GM21786 (cell line): ENCODE data around the gene GPATCH2.
A peak's percentile ranks its signal among the peaks of the same experiment; 100 is the strongest.
"Not testable (repeated sequence)": the region's sequence is repeated elsewhere in the genome, so short reads cannot be mapped to it uniquely, and the experiment has no call there.

Experiments used
- ATAC-seq: cut with Tn5 transposase; IDR thresholded peaks from one replicate; pipeline ENCODE4 v1.9.1; 2021; ENCODE audit not compliant: unreplicated experiment

GPATCH2 gene

DNA sequence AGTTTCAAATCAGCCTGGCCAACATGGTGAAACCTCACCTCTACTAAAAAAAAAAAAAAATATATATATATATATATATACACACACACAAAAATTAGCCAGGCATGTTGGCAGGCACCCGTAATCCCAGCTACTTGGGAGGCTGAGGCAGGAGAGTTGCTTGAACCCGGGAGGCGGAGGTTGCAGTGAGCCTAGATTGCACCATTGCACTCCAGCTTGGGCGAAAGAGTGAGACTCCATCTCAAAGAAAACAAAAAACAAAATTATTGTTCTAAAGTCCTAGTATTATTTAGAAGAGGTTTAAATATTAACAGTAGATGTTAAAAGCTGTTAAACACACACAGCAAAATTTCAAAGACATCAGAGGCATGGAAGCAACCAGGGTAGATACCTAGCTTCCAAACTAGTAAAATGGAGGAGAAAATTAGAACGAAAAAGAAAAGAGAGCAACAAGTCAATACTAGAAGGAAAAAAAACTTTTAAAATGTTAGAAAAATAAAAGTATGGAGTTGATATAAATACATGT lies 46.5 kb downstream of the GPATCH2 start:
- ATAC-seq = not testable (repeated sequence)

DNA sequence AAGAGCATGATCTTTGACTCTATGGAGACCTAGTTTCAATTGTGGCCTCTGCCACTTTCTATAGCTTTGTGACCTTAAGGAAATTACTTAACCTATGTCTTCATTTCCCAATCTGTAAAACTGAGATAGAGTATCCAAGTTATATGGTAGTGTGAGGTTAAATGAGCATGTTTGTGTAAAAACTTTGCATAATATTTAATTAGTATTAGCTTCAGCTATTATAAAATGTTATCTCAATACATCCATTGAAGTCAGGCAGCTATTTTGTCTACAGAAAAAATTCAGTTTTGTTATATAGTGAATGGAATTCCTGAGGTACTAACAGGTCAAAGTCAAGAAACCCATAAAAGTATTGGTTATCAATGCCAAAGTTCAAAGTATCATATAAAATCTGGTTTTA lies 53.6 kb downstream of the GPATCH2 start:
- no peak for ATAC-seq

DNA sequence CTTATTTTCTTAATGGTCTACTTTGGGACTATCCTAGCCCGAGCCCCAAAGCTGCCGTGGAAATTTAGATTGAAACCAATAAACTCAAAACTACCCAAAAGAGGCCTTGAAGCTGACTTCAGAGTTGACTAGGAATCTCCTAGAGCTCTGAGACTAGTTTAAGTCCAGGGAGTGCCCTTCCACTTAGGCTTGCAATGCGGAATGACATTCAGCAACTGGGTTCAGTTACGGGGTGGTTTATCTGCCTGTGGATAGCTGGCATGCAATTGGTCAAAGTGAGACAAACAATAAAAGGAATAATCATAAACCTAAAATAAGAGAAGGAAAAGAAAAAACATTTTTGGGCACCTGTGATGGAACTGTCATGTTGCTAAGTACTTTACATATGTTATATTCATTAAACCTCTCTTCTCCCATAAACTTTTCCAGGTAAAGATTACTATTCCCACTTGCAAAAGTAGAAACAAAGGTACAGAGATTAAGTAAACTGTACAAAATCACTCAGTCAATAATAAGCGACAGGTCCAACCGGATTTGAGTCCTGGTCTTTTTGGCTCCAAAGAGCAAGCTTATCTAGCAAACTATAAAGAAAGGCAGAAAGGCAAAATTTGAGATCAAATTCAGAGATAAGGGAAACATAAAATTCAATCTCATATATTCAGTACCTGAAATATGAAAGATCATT lies 56.5 kb downstream of the GPATCH2 start:
- no peak for ATAC-seq

DNA sequence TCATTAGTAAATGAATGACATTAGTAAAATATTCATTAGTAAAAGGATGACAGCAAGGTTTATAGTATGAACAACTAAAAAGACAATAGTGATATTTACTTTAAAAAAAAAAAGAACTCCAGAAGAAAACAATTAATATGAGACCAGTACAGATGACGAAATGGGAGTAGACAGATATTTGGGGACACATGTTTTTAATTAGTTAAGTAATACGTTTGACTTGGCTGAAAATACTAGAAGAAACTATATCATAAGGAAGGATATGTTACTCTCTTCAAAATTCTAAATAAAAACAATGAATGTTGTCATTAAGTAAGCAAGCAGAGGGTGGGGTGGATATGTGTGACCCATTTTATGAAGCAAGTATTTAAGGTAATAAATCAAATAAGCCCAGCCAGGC lies 61.9 kb downstream of the GPATCH2 start:
- ATAC-seq = no peak

DNA sequence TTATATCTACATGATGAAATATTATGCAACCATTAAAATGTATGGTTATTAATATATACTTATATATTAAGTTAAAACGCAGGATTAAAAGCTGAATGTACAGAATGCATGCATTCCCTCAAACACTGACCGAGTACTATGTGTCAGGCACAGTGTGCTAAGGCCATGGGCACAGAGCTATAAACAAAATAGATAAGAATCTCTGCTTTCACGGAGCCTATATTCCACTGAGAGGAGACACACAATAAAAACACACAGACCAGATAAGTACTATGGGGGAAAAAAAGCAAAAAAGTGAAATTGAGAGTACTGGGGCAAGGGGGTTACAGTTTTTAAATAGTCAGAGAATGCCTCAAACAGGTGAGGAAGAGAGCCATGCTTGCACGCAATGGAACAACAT lies 62.7 kb downstream of the GPATCH2 start:
- ATAC-seq = no peak

DNA sequence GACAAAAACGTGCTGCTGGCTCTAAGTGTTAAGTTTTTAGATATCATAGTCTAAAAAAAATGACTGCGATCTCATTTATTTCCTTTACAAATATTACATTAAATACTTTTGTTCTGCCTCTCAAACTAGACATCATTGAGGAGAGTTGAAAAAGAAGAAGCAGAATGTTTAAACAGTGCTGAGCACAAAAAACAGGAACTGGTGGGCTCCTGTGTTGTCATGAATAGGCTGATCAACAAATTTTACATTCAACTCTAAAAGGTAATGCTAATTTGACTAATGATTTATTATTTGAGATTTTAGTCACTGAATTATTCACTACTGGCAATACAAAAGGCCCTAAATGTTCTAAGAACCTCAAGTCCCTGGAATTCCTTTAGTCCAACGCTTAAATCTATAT lies 66.1 kb downstream of the GPATCH2 start:
- no peak for ATAC-seq

DNA sequence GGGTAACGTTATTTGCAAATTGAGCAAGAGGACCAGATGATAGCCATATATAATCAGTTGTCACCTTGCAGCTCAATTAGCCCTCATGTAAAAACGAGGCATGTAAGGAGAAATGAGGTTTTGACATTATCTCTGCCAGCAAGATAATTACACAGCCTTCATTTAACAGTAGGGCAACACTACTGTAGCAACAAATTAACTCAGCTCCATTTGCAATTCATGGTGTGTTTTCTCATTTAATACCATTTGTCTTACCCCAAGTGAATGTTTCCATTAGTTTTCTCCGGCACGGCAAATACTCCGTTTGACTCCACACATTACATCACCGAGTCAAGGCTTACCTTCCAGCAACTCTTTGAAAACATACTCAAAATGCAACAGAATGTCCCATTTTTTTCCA lies 66.7 kb downstream of the GPATCH2 start:
- ATAC-seq = no peak

DNA sequence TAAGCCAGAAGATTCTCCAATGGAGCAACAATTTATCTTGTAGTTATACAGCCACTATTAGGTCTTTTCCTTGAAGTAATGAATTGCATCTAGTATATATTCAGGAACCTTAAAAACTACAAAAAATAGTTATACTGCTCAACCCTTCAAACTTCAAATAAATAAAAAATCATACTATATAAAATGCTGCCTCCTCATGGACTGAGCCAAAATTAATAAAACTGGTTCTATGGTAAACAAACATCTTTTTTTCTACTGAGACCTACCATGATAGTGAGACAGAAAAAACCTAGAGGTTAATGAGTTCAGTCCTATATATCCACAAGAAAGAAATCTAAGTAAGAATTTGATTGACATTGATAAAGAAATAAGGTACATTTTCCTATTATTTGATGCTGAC lies 67.7 kb downstream of the GPATCH2 start:
- ATAC-seq = no peak

DNA sequence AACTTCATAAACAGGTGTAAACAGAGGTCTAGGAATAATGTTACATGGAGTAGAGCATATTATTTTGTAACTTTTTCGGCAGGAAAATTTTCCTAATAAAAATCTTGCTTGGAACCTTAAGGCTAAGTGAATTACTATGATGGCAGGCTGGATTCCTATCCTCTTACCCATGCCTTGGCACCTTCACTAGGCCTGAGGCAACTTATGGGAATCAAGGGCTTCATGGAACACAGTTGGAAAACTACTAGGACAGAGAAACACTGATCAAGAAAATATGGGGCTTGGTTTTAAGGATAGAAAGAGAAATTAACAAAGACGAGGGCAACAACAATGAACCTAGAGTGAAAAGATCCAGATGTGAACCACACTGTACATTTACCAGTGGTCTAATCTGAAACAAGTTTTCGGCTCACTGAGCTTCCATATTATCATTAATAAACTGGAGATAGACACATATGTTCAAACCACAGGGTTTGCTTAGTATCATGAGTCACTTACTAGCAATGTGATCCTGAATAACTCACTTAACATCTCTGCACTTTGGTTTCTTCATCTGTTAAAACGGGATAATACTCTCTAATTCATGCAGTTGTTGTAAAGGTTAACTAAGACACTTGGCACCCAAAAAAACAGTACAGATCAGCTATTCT lies 68.5 kb downstream of the GPATCH2 start:
- ATAC-seq = no peak

DNA sequence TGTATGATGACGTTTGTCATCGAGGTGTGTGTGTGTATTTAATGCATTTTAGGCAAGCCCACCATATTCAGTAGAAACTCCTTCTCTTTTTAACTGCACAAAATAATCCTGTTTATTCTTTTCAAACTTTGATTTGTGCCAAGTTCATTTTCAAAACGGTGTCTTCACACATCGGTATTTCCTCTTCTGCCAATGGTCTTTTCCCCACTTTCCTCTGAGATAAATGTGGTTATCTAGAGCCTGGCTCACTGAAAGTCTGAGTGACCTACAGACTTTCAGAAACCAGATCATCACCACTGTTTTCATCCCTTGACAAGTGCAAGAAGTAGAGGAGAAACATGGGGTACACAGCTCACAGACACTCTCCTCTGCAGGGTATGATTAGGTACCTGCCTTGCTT lies 69.4 kb downstream of the GPATCH2 start:
- no peak for ATAC-seq

DNA sequence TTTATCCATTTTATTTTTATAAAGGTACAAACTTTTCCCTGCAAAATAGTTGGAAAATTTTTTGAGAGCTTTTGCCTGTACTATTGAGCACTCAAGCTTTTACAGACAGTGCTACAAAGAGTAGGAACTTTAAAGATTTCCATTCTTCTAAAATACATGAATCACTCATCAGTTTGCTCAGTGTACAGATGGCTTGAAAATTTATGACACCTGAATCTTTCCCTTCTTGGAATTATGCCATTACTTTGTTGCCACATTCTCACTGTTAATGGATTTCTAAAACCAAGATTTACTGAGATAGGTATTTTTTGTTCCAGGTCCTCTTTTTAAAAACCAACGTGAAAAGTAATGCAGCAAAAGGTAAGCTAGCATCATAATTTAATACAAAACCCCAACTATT lies 76.0 kb downstream of the GPATCH2 start:
- no peak for ATAC-seq

DNA sequence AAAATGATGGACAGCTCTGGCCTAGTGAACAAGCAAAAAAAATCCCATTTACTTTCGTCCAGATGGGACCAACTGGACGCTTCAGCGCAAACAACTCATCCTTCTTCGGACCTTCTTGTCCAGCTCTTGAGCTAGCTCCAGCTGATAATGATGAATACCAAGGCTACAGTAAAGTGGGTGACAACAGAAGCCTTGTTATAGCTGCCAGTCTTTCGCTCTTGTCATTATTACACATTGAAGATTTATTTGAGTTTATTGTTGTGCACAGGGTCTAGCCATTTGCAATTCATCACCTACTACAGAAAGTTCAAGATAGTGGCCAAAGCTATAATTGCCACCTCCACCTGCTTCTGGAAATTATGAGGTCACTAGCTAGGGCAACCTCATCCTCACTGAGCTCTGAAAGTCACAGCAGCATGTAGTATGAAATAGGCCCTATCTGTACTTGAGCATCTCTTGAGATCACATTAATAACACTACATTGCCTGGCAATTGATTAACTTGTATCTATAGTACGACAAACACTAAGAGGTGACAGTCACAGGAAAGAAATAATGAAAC lies 76.9 kb downstream of the GPATCH2 start:
- ATAC-seq = no peak

DNA sequence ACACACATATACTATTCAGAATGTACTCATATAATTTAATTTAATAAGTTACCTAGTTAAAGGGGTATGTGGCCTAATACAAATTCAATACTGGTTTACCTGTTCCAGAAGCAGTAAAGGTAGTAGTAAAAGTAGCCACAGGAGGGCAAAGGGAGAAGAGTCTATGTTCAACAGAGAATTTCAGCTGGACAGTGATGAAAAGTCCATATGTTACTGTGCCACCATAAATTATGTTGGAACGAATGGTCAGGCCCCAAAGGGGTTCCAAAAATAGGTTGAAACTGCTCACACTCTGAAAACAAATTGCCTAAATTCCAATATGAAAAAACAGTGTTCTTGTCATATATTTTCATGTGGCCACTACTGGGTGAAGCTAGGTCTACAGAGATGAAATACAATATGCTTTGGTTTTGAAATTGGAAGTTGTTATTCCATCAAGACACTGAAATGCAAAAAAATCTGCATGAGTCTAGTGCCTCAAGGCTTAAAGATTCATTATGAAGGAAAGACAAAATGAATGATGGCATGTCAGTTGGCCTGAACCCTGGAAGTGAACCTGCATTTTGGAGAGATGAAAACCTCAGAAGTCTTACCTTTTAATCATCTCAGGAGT lies 78.4 kb downstream of the GPATCH2 start:
- ATAC-seq = no peak

DNA sequence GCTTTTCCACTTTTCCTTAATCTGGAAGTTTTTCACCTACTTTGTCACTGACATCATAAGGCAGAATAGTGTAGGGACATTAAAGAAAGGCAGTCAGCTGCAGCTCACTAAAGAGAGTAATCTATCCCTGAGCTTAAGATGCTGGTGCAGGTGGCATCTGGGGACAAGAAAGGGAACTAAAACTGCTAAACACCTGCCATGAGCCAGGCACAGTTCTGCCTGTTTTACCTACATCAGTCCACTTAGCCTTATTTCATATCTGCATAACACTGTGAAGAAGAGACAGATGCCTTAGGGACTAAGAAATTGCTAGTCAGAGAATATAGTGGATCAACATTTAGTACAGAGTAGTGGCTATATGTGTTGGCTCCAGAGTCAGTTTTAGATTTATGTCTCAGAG lies 88.1 kb downstream of the GPATCH2 start:
- peak; percentile 84 for ATAC-seq

DNA sequence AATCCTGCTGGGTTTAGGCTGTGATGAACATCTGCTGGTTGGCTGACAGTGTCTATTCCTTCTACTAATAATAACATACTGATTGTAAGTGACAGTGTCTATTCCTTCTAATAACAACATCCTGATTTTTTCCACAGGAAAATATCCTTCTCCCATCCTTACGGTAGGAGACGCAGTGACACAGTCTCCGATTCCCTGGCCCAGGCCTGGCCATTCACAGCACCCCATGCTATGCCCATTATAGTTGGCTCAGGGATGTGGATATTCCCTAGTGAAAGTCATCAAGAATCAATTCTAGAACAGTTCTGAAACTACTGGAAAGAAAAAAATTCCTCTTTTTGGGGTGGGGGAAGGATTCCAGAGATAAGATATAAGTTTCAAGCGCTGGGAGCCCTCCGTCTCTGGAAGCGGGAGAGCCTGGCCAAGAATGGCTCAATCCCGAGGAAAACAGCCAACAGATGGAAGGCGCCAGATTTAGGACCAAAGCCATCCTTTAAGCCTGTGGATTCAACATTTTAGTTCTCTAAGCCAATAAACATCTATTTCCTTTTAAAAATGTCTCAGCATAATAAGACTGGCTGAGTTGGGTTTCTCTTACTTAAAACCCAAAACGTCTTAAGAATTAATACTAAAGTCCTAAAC lies 88.6 kb downstream of the GPATCH2 start:
- ATAC-seq = no peak

DNA sequence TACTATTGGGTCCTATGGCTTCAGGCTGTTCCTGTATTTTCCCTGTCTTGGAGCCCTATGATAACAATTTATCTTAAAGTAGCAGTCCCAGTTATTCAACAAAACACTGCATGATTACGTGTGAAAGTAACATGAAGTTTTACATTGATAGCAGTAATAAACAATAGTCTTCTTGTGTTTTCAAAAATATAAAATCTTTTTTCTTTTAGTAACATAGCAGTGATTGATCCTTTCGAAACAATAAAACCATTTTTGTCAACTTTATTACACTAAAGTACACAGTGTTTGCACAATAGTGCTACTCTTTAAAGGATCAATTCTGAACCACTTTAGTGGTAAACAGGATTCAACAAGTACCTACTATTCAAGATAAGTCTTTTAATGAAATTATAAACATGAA lies 90.6 kb downstream of the GPATCH2 start:
- no peak for ATAC-seq

DNA sequence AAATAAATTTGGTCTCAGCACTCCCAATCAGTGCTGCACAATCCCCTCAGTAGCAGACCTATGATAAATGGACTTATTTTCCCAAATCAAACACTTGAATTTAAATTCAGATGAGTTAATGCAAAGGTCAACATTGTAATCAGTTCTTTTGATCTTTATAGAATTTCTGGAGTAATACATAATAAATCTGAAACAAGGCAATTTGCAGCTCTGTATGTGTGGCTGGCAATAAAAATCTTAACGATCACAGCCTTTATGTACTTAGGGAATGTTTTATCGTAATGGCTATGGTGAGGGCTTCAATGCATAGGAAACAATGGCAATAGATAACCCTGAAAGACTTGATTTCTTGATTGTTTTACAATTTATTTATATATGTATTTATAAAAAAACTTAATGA lies 91.4 kb downstream of the GPATCH2 start:
- no peak for ATAC-seq

DNA sequence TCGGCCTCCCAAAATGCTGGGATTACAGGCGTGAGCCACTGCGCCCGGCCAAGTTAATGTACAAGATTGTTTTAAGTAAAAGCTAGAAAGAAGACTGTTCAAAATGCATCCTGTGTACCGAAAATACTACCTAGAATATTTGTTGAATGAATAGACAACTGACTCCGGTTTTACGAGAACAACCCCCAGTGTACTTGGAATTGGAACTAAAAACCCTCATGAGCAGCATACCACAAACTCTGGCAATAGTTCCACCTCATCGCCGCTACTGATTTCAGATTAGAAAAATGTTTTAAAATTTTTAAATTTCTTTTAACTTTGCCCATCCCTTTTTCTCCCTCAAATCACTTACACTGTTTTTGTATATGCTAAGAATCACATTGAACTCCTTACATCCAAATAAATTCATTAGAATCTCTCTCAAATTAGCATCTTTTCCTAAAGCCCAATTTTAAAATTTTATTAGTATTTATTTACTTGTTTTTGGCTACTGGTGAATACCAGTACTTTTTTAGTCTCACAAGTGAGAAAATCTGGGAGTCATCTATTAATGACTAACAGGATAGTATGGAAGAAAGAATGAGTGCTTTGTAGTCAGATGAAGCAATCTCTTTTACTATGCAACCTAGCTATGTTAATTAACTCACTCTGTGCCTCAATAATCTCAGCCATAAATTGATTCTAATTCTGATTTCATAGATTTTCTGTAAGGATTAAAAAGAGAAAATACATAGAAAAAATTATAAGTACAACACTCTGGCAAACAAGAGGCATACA lies 95.1 kb downstream of the GPATCH2 start:
- ATAC-seq = no peak

DNA sequence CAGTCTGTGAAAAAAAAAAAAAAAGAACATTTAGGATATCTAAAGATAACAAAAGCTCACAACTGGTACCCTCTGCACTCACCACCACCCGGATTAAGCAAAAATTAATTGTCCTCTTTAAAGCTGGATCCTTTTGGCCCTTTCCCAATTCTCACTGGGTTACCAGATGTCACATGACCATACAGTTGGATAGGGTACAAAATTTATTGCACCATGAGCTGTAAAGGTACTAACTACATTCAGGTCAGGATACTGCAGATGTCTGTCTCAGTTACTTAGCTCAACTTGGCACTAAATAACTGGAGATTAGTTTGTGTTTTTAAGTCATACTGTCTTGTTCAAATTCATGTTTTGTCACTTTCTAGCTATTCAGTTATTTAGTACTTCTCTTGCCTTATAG lies 96.3 kb downstream of the GPATCH2 start:
- ATAC-seq = no peak

DNA sequence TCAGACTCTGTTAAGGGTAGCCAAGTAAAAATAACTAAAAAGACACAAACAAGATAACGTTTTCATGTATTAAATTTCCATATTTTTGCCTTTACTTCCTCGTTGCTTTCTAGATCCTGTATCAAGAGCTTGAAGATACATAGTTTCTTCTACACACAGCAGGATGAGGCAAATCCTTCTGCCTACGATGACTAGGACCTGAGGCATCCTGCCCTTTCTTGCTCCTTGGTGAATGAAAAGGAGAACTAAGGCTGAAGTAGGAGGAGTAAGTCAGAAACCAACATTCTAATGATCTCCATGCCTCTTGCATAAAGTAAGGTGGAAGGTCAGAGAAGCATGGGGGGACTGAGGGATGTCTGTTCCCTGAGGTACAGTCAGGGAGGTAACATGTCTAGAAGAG lies 102.6 kb downstream of the GPATCH2 start:
- ATAC-seq = no peak

DNA sequence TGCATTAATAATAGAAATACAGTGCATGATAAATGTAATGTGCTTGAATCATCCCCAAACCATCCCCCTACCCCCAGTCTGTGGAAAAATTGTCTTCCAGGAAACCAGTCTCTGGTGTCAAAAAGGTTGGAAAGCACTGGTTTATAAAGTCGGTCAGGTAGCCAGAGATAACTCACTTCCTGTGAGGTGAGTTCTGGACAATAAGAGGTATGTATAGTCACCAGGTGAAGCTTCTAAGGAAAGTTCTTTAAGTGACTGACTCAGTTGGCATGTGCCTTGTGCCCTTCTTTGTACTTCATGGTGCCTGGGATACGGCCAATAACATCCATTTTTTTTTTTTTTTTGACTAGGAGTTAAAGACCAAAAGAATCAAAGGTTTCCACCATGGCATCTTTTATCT lies 103.7 kb downstream of the GPATCH2 start:
- no peak for ATAC-seq
